Panc1 (cell line): ENCODE measurements around the gene PRIMPOL. TPM values are rescaled to one million over a fixed set of nuclear protein-coding genes. Genes with fewer than 3 reads are reported as not detected.

Experiments used
- ATAC-seq: fragments of 200-7000 bp; cut with Tn5 transposase; 2 replicates; pipeline ENCODE4 v1.9.1; 2020; ENCODE audit warnings: mild to moderate bottlenecking, moderate library complexity
- BruUV-seq: library from RNA; stranded (reverse); fragments of 400-500 nt; replicated peaks from 2 replicates; lab custom pipeline; 2021; lab: Mats Ljungman, UMichigan
- CTCF ChIA-PET: fragments of 300-600 bp; sonication (Branson Sonifier 250); formaldehyde crosslinking; loops from one replicate; lab custom pipeline; 2022; ENCODE audit warnings: antibody characterized with exemption; lab: Charles Lee
- POLR2A ChIA-PET: fragments of 300-600 bp; sonication (Branson Sonifier 250); formaldehyde crosslinking; loops from one replicate; lab custom pipeline; 2022; ENCODE audit warnings: antibody characterized with exemption; lab: Charles Lee
- DNase-seq: peaks from one replicate; pipeline ENCODE4 v3.0.0-alpha.2; 2010; ENCODE audit warnings: low read depth, low spot score
- H3K27ac ChIP-seq: 2 replicates; pipeline ENCODE4 v1.5.1; 2011; ENCODE audit warnings: mild to moderate bottlenecking, low read length, inconsistent platforms
- H3K27me3 ChIP-seq: fragments of 200-500 bp; sonication (Bioruptor generic); 2 replicates; pipeline ENCODE4 v1.6.0; 2014; ENCODE audit warnings: low read length, inconsistent platforms; ENCODE audit not compliant: control insufficient read depth, insufficient read depth
- H3K36me3 ChIP-seq: fragments of 200-500 bp; sonication (Bioruptor generic); 2 replicates; pipeline ENCODE4 v1.5.1; 2014; ENCODE audit warnings: inconsistent platforms, mild to moderate bottlenecking, low read length, moderate library complexity; ENCODE audit not compliant: control insufficient read depth, insufficient read depth
- H3K4me1 ChIP-seq: 2 replicates; pipeline ENCODE4 v1.5.1; 2011; ENCODE audit warnings: inconsistent platforms, mild to moderate bottlenecking, low read length, moderate library complexity; ENCODE audit not compliant: control insufficient read depth, insufficient read depth
- H3K4me3 ChIP-seq, 2 experiments: 2 replicates each; pipeline ENCODE4 v1.5.1; 2011 to 2012; ENCODE audit warnings: low read depth in 2 of 2, low read length in 2 of 2, mild to moderate bottlenecking in 2 of 2, inconsistent platforms in 1 of 2, moderate library complexity in 1 of 2
- H3K9me3 ChIP-seq: fragments of 200-500 bp; sonication (Bioruptor generic); 2 replicates; pipeline ENCODE4 v1.5.1; 2014; ENCODE audit warnings: low read depth, mild to moderate bottlenecking, inconsistent platforms, low read length, moderate library complexity; ENCODE audit not compliant: control insufficient read depth, insufficient read depth
- POLR2AphosphoS5 ChIP-seq: IDR thresholded peaks from 2 replicates; pipeline ENCODE4 v1.6.1; 2012; ENCODE audit warnings: mild to moderate bottlenecking, low read depth, low read length, moderate library complexity
- SIN3A ChIP-seq: IDR thresholded peaks from 2 replicates; pipeline ENCODE4 v1.6.1; 2012; ENCODE audit warnings: low read depth, mild to moderate bottlenecking, low read length, moderate library complexity, borderline replicate concordance; ENCODE audit not compliant: insufficient read depth
- TCF7L2 ChIP-seq: IDR thresholded peaks from 2 replicates; pipeline ENCODE4 v1.6.1; 2011; ENCODE audit warnings: mild to moderate bottlenecking, low read depth, low read length, inconsistent platforms
- in situ Hi-C: cut with HindIII; loops from 2 replicates; pipeline ENCODE4 v1.10.0; 2016; ENCODE audit warnings: low sequenced_read_pairs, low pct_unique_long_range_greater_than_20kb
- intact Hi-C: fragments of 100-400 bp; cut with micrococcal nuclease; formaldehyde crosslinking; loops from one replicate; pipeline ENCODE4 v1.10.0; 2022; ENCODE audit not compliant: unreplicated experiment
- total RNA-seq: library from RNA; stranded (reverse); gene quantifications from one replicate; pipeline ENCODE4 v1.2.1, GENCODE V29; 2021; ENCODE audit not compliant: unreplicated experiment
- TF ChIP-seq, protein P1 (sequence below): fragments of 450-650 bp; IDR thresholded peaks from 2 replicates; pipeline ENCODE4 v1.5.1; 2017; ENCODE audit warnings: mild to moderate bottlenecking
- TF ChIP-seq, protein P2 (sequence below), 2 experiments: IDR thresholded peaks; 2 replicates each; pipeline ENCODE4 v1.6.1; 2011 to 2012; ENCODE audit warnings: low read depth in 2 of 2, control low read depth in 1 of 2, low read length in 1 of 2, mild to moderate bottlenecking in 1 of 2, moderate library complexity in 1 of 2; ENCODE audit not compliant: insufficient read depth in 1 of 2

The PRIMPOL gene
- total RNA-seq, 1 experiment from 2014 or later: 11.7 TPM

DNA sequence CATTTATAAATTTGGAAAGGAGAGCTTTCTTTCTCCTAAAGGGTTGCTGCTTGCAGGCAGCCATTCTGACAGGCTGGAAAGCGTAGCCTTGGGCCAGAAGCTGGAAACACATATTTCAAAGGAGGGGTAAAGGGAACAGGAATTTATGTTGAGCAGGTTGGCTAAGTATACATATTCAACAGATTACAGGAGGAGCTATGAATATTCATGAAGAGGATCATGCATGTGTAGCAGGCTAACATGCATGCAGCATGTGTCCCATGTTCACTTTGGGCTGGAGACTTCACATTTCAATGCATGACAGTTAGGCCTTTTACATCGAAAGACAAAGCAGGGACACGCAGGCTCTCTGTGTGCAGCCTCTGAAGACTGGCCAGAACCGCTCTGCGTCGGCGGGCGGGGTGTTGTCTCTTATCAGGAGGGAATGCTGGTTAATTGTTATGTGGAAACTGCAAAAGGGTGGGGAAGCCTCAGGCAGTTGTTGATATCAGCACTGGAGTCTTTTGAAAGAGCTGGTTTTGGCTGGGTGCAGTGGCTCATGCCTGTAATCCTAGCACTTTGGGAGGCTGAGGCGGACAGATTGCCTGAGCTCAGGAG is 31.8 kb upstream of the PRIMPOL start:
- ATAC-seq: no peak
- no peak overlapping the region for H3K27ac ChIP-seq
- H3K27me3 ChIP-seq: no peaks in the 10 kb centered on the region
- H3K4me1 ChIP-seq: no peaks in the 10 kb centered on the region
- intact Hi-C loops (loop anchor here (10.0 kb wide), 1 partner anchor 63 kb away; no protein-coding TSS in a partner anchor), in situ Hi-C loops (no loop called here)
- H3K36me3 ChIP-seq: no peaks in the 10 kb centered on the region
- TF ChIP-seq TCF7L2 (no peak), POLR2AphosphoS5 (no peak), SIN3A (no peak)
- TF ChIP-seq, protein P1, sequence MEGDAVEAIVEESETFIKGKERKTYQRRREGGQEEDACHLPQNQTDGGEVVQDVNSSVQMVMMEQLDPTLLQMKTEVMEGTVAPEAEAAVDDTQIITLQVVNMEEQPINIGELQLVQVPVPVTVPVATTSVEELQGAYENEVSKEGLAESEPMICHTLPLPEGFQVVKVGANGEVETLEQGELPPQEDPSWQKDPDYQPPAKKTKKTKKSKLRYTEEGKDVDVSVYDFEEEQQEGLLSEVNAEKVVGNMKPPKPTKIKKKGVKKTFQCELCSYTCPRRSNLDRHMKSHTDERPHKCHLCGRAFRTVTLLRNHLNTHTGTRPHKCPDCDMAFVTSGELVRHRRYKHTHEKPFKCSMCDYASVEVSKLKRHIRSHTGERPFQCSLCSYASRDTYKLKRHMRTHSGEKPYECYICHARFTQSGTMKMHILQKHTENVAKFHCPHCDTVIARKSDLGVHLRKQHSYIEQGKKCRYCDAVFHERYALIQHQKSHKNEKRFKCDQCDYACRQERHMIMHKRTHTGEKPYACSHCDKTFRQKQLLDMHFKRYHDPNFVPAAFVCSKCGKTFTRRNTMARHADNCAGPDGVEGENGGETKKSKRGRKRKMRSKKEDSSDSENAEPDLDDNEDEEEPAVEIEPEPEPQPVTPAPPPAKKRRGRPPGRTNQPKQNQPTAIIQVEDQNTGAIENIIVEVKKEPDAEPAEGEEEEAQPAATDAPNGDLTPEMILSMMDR: no peak
- TF ChIP-seq, protein P2, sequence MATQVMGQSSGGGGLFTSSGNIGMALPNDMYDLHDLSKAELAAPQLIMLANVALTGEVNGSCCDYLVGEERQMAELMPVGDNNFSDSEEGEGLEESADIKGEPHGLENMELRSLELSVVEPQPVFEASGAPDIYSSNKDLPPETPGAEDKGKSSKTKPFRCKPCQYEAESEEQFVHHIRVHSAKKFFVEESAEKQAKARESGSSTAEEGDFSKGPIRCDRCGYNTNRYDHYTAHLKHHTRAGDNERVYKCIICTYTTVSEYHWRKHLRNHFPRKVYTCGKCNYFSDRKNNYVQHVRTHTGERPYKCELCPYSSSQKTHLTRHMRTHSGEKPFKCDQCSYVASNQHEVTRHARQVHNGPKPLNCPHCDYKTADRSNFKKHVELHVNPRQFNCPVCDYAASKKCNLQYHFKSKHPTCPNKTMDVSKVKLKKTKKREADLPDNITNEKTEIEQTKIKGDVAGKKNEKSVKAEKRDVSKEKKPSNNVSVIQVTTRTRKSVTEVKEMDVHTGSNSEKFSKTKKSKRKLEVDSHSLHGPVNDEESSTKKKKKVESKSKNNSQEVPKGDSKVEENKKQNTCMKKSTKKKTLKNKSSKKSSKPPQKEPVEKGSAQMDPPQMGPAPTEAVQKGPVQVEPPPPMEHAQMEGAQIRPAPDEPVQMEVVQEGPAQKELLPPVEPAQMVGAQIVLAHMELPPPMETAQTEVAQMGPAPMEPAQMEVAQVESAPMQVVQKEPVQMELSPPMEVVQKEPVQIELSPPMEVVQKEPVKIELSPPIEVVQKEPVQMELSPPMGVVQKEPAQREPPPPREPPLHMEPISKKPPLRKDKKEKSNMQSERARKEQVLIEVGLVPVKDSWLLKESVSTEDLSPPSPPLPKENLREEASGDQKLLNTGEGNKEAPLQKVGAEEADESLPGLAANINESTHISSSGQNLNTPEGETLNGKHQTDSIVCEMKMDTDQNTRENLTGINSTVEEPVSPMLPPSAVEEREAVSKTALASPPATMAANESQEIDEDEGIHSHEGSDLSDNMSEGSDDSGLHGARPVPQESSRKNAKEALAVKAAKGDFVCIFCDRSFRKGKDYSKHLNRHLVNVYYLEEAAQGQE (IDR thresholded peaks at IDR 0.05; ENCODE audit: insufficient read depth in 1 of 2, low read depth in 2 of 2, low read length in 1 of 2): no peak
- BruUV-seq: no TSS peak
- ChIA-PET CTCF (no interaction called here), POLR2A (no interaction called here)
- no peaks in the 10 kb centered on the region for H3K9me3 ChIP-seq
- DNase-seq: no peak
- no peak overlapping the region for H3K4me3 ChIP-seq

DNA sequence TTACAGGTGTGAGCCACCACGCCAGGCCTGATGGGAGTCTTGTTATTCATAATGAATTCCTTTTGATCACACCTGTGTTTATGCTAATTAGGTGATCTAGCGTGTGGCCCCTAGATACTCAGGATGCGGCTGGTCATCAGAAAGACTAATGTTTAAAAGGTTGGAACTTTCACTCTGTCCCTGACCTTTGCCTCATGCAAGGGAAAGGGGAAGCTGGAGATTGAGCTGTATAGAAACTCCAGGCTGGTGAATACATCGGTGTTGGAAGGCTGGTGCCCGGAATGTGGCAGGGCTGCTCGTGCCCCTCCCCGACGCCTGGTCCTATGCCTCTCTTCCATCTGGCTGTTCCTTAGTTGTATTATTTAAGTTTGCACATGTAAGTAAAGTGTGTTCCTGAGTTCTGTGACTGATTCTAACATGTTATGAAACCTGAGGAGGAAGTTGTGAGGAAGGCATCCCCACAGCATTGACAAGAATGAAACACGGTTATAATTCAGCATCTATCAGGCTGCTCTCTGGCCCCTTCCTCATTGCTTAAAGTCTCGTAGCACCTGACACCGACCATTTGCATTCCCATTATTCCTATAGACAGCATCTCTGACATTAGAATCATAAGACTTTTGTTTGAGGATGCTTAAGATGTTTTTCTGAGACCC is 29.2 kb upstream of the PRIMPOL start:
- Histone ChIP-seq H3K9me3 (no peaks in the 10 kb centered on the region), H3K36me3 (no peaks in the 10 kb centered on the region), H3K4me1 (no peaks in the 10 kb centered on the region), H3K27ac (no peak overlapping the region), H3K27me3 (no peaks in the 10 kb centered on the region), H3K4me3 (no peak overlapping the region)
- in situ Hi-C loops (no loop called here), intact Hi-C loops (no loop called here)
- POLR2A ChIA-PET: no interaction called here
- ATAC-seq (no peak), DNase-seq (no peak)
- no TSS peak for BruUV-seq
- TF ChIP-seq SIN3A: no peak
- TF ChIP-seq, protein P2 (IDR thresholded peaks at IDR 0.05; ENCODE audit: insufficient read depth in 1 of 2, low read depth in 2 of 2, low read length in 1 of 2): no peak
- CTCF ChIA-PET: no interaction called here
